ENCODE data around the gene SUPV3L1.

Gene SUPV3L1

GRCh38 chr10:69230128-69230527 is 50.1 kb downstream of the SUPV3L1 start:
- TF ChIP-seq GATA2 (IDR thresholded peaks at IDR 0.05; ENCODE audit: low read depth, low read length), result no peak
- no peak for TF ChIP-seq GATA3 (IDR thresholded peaks at IDR 0.05; ENCODE audit: low read depth, low read length)

DNA sequence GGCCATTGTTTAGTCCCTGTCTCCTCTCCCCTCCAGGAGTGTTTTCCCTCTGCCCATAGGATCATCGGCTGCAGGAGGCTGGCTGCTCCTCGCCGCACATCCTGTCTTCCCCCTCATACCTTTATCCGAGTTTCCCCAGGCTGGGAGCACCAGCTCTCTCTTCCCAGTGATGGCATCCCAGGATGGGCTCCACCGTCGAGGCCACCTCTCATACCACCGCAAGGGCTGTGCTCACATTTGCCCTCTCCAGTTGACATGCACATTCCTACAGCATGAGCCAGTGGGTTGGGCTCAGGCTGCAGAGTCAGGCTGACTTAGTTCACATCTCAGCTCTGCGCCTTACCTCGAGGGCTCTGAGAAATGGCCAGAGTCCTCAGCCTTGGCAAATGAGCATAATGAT is 52.2 kb downstream of the SUPV3L1 start:
- TF ChIP-seq GATA2 (IDR thresholded peaks at IDR 0.05; ENCODE audit: low read depth, low read length), result no peak
- TF ChIP-seq GATA3 (IDR thresholded peaks at IDR 0.05; ENCODE audit: low read depth, low read length), result no peak

DNA sequence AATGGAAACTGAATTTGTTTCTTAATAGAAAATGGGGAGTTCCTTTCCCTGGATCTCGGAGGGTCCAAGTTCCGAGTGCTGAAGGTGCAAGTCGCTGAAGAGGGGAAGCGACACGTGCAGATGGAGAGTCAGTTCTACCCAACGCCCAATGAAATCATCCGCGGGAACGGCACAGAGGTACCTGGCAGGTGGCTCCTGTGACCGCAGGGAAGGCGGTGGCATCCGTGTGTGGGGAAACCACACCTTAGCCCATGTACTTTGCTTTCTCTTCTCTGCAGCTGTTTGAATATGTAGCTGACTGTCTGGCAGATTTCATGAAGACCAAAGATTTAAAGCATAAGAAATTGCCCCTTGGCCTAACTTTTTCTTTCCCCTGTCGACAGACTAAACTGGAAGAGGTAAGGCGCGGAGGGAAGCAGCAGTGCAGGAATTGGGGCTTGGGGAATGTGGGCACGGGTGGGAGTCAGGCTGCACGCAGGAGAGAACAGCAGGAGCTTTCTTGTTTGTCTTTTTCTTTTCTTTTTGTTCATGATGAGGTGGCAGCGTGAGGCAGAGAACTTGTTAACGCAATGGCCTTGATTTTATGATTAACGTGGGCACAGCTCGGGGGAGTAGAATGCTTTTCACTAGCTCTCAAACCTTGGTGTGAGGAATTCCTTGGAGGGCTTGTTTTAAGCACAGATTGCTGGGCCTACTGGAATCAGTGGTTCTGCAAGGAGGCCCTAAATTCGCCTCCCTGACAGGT is 52.9 kb downstream of the SUPV3L1 start:
- TF ChIP-seq GATA2 (IDR thresholded peaks at IDR 0.05; ENCODE audit: low read depth, low read length) (no peak), GATA3 (IDR thresholded peaks at IDR 0.05; ENCODE audit: low read depth, low read length) (no peak)

- TF ChIP-seq GATA3 (IDR thresholded peaks at IDR 0.05; ENCODE audit: low read depth, low read length) (no peak), GATA2 (IDR thresholded peaks at IDR 0.05; ENCODE audit: low read depth, low read length) (no peak)
Observed at GRCh38 chr10:69234447-69234846, 54.4 kb downstream of the SUPV3L1 start.

DNA sequence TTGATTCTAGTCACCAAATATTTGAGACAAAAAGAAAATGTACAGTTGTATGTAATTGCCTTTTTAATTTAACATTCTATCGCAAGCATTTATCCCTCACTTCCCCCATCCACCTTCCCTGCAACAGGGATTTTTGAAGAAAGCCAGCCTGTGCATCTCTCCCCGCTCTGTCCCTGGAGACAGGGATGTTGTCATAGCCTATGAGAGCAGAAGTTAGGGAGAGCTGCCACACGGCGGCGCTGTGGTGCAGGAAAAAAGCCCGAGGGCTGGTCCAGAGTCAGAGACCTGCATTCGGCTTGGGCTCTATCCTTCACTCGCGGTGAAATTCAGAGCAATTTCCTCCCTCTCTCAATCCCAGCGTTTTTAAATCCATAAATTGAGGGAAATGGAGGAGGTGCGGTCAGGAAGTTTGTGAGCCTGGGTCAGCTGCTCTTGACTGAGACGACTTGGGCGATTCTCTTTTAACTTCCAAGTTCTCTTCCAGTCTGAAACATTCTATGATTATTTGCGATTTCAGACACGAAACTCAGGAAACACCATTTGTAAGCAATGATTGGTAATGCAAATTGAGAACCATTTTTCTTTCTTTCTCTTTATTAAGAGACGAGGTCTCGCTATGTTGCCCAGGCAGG is 57.6 kb downstream of the SUPV3L1 start:
- no peak for TF ChIP-seq GATA3 (IDR thresholded peaks at IDR 0.05; ENCODE audit: low read depth, low read length)
- no peak for TF ChIP-seq GATA2 (IDR thresholded peaks at IDR 0.05; ENCODE audit: low read depth, low read length)

- no peak for TF ChIP-seq GATA2 (IDR thresholded peaks at IDR 0.05; ENCODE audit: low read depth, low read length)
- no peak for TF ChIP-seq GATA3 (IDR thresholded peaks at IDR 0.05; ENCODE audit: low read depth, low read length)
Observed at GRCh38 chr10:69239136-69239535, 59.1 kb downstream of the SUPV3L1 start.

DNA sequence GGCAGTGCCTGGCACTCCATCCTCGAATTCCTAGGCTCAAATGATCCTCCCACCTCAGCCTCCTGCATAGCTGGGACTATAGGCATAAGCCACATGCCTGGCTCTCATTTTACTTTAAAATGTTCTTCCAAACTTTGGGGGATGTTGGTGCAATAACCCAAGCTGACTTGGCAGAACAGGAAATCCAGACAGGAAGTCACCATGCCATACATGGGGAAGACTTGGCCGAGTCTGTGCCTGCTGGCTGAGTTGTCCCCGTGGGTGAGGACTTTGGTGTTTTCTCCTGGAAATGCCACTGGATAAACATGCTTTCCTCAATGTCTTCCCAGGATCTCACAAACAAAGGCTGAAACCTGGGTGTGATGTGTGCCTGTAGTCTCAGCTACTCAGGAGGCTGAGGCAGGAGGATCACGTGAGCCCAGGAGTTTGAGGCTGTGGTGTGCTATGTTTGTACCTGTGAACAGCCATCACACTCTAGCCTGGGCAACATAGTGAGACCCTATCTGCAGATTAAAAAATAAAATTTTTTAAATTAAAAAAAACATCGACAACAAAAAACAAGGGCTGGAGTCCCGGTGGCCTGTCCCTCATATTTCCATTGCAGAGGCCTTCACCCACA is 59.9 kb downstream of the SUPV3L1 start:
- TF ChIP-seq GATA3 (IDR thresholded peaks at IDR 0.05; ENCODE audit: low read depth, low read length), result no peak
- TF ChIP-seq GATA2 (IDR thresholded peaks at IDR 0.05; ENCODE audit: low read depth, low read length), result no peak

DNA sequence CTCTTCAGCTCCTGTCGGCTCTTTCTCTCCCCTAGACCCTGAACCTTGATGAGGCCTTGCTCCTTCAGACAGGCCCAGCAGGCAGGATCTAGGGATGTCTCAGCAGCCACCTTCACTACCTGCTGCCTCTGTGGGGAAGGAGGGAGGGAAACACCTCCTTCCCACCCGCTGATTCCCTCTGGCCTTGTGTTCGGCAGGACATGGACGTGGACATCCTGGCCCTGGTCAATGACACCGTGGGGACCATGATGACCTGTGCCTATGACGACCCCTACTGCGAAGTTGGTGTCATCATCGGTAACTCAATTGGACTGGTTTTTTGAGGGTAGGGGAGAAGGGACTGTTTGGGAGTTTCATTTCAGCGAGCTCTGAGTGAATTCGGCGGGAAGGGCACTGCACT is 60.4 kb downstream of the SUPV3L1 start:
- no peak for TF ChIP-seq GATA3 (IDR thresholded peaks at IDR 0.05; ENCODE audit: low read depth, low read length)

DNA sequence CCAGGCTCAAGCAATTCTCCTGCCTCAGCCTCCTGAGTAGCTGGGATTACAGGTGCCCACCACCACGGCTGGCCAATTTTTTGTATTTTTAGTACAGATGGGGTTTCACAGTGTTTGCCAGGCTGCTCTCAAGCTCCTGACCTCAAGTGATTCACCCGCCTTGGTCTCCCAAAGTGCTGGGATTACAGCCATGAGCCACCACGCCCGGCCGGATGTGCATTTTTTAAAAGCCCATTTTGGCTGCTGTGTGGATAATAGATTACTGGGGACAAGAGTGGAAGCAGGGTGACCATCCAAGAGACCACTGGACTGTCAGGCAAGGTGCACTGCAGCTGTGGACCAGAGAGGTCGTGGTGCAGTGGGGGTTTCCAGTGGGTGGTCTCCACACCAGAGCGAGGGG is 61.5 kb downstream of the SUPV3L1 start:
- TF ChIP-seq GATA2 (IDR thresholded peaks at IDR 0.05; ENCODE audit: low read depth, low read length) (no peak), GATA3 (IDR thresholded peaks at IDR 0.05; ENCODE audit: low read depth, low read length) (no peak)

GRCh38 chr10:69242040-69242851 is 62.2 kb downstream of the SUPV3L1 start:
- no peak for TF ChIP-seq GATA2 (IDR thresholded peaks at IDR 0.05; ENCODE audit: low read depth, low read length)
- TF ChIP-seq GATA3 (IDR thresholded peaks at IDR 0.05; ENCODE audit: low read depth, low read length), result no peak

- TF ChIP-seq GATA3 (IDR thresholded peaks at IDR 0.05; ENCODE audit: low read depth, low read length), result no peak
- no peak for TF ChIP-seq GATA2 (IDR thresholded peaks at IDR 0.05; ENCODE audit: low read depth, low read length)
Observed at GRCh38 chr10:69242852-69243212, 62.8 kb downstream of the SUPV3L1 start.

DNA sequence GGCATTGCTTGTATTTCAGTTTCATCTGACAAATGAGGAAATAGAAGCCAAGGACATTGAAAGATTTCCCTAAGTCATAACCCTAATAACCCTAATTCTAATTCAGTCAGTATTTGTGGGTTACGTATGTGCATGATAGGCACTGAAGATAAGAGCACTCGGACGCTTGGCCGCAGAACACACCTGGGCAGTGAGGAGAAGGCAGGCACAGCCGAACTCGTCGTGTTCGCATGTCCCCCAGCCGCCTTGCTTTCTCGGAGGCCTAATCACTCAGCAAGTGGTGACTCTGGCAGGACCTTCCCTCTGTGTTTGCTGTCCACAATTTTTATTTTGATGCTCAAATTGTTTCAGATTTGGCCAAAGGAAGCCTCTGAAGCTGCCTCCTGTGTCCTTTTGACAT is 63.8 kb downstream of the SUPV3L1 start:
- TF ChIP-seq GATA3 (IDR thresholded peaks at IDR 0.05; ENCODE audit: low read depth, low read length), result no peak
- TF ChIP-seq GATA2 (IDR thresholded peaks at IDR 0.05; ENCODE audit: low read depth, low read length), result no peak

- TF ChIP-seq GATA3 (IDR thresholded peaks at IDR 0.05; ENCODE audit: low read depth, low read length), result no peak
- no peak for TF ChIP-seq GATA2 (IDR thresholded peaks at IDR 0.05; ENCODE audit: low read depth, low read length)
Observed at GRCh38 chr10:69246036-69246435, 66.0 kb downstream of the SUPV3L1 start.

- no peak for TF ChIP-seq GATA2 (IDR thresholded peaks at IDR 0.05; ENCODE audit: low read depth, low read length)
- TF ChIP-seq GATA3 (IDR thresholded peaks at IDR 0.05; ENCODE audit: low read depth, low read length), result no peak
Observed at GRCh38 chr10:69246581-69247312, 66.7 kb downstream of the SUPV3L1 start.

Data from SH-SY5Y (cell line).